Spleen (tissue), 13 donors: Measurements from ENCODE around the gene BRD8. TPM values are rescaled to one million over a fixed set of nuclear protein-coding genes. Genes with fewer than 3 reads are reported as not detected.

Experiments
- DNase-seq: peaks from one replicate; pipeline ENCODE4 v3.0.0-alpha.2; 2020
- H3K27ac ChIP-seq, 8 donors: fragments of 200-600 bp; sonication (generic) in 7 of 8; 1 replicate in 4 of 8; 2 replicates in 4 of 8; pipeline versions ENCODE4 v1.5.0 to v1.8.0; 2016 to 2021; ENCODE audit warnings: inconsistent platforms in 4 of 8, mild to moderate bottlenecking in 4 of 8, moderate library complexity in 1 of 8
- H3K27me3 ChIP-seq, 7 donors: fragments of 200-600 bp; sonication (generic) in 6 of 7; replicated peaks in 1 of 7; 1 replicate in 4 of 7; 2 replicates in 3 of 7; pipeline versions ENCODE4 v1.5.0 to v1.8.0; 2016 to 2021; ENCODE audit warnings: inconsistent platforms in 3 of 7, mild to moderate bottlenecking in 1 of 7
- H3K36me3 ChIP-seq, 6 donors: fragments of 200-600 bp; sonication (generic) in 5 of 6; 1 replicate in 4 of 6; 2 replicates in 2 of 6; pipeline versions ENCODE4 v1.5.0 to v1.8.0; 2016 to 2021; ENCODE audit warnings: inconsistent platforms in 2 of 6
- H3K4me1 ChIP-seq, 6 donors: fragments of 200-600 bp; sonication (generic) in 5 of 6; 1 replicate in 3 of 6; 2 replicates in 3 of 6; pipeline versions ENCODE4 v1.5.0 to v1.8.0; 2016 to 2021; ENCODE audit warnings: inconsistent platforms in 3 of 6
- H3K4me3 ChIP-seq, 8 donors: fragments of 200-600 bp; sonication (generic) in 7 of 8; 1 replicate in 4 of 8; 2 replicates in 4 of 8; pipeline versions ENCODE4 v1.5.0 to v1.8.0; 2016 to 2021; ENCODE audit warnings: inconsistent platforms in 4 of 8, mild to moderate bottlenecking in 4 of 8, moderate library complexity in 2 of 8
- H3K9me3 ChIP-seq, 8 donors: fragments of 200-600 bp; sonication (generic) in 7 of 8; 1 replicate in 4 of 8; 2 replicates in 4 of 8; pipeline versions ENCODE4 v1.5.0 to v1.8.0; 2016 to 2021; ENCODE audit warnings: inconsistent platforms in 4 of 8
- CTCF ChIP-seq, 11 experiments: fragments of 200-600 bp in 7 of 11; fragments of 450-650 bp in 4 of 11; sonication (generic) in 4 of 11; IDR thresholded peaks in 8 of 11; conservative IDR thresholded peaks in 3 of 11; 1 replicate in 7 of 11; 2 replicates in 4 of 11; pipeline versions ENCODE4 v1.4.0 to v1.8.0; 2016 to 2021; ENCODE audit warnings: antibody characterized with exemption in 11 of 11, inconsistent platforms in 4 of 11, mild to moderate bottlenecking in 1 of 11
- POLR2A ChIP-seq, 3 donors: fragments of 450-650 bp; IDR thresholded peaks; one replicate each; pipeline ENCODE4 v1.5.1; 2017; ENCODE audit warnings: antibody characterized with exemption in 3 of 3, mild to moderate bottlenecking in 1 of 3
- POLR2AphosphoS5 ChIP-seq, 3 donors: sonication (generic); formaldehyde crosslinking; IDR thresholded peaks; one replicate each; pipeline ENCODE4 v1.5.1; 2017; ENCODE audit warnings: antibody characterized with exemption in 3 of 3
- WGBS, 5 donors: extraction: QIAGEN DNeasy Blood & Tissue Kit in 3 of 5; methylation state at CpG; one replicate each; pipeline versions ENCODE4 v1.1.5 to v1.1.7; 2013 to 2018; 5-methylcytosine and 5-hydroxymethylcytosine counted together
- intact Hi-C: fragments of 100-400 bp; cut with DNase I; formaldehyde crosslinking; loops from one replicate; pipeline ENCODE4 v1.15.0; 2023; ENCODE audit warnings: low total_unique reads
- long read RNA-seq, 2 donors: transcript quantifications; one replicate each; lab custom pipeline, GENCODE V29; 2026
- polyA plus RNA-seq, 3 donors: library from polyadenylated mRNA; stranded (reverse); fragments of 200-250 nt; gene quantifications; one replicate each; pipeline ENCODE4 v1.2.1, GENCODE V29; 2013
- total RNA-seq, 7 donors: library from RNA; depleted of rRNA in 3 of 7; stranded (reverse); fragments of >200 nt in 3 of 7; fragmentation: NEBNext Ultra II Directional in 4 of 7; extraction: Animal tissue kit (Norgen Biotek cat#: 25700) in 4 of 7; gene quantifications; one replicate each; pipeline versions ENCODE4 v1.1.0 to v1.2.1, GENCODE V29; 2016 to 2021
- donor health status: healthy with polysubstance abuse.
- donor health status: DM: no; HTN: no; CAD: no; lungs with moderate emphysema.
- donor health status: DM: no; HTN: no; CAD: no.
- donor health status: Bipolar disorder and iron deficiency.
- donor health status: healthy.
- donor health status: DM: no; HTN: no; CAD: no.
- donor health status: DM: yes; HTN: yes; CAD: no.

BRD8 gene, protein sequence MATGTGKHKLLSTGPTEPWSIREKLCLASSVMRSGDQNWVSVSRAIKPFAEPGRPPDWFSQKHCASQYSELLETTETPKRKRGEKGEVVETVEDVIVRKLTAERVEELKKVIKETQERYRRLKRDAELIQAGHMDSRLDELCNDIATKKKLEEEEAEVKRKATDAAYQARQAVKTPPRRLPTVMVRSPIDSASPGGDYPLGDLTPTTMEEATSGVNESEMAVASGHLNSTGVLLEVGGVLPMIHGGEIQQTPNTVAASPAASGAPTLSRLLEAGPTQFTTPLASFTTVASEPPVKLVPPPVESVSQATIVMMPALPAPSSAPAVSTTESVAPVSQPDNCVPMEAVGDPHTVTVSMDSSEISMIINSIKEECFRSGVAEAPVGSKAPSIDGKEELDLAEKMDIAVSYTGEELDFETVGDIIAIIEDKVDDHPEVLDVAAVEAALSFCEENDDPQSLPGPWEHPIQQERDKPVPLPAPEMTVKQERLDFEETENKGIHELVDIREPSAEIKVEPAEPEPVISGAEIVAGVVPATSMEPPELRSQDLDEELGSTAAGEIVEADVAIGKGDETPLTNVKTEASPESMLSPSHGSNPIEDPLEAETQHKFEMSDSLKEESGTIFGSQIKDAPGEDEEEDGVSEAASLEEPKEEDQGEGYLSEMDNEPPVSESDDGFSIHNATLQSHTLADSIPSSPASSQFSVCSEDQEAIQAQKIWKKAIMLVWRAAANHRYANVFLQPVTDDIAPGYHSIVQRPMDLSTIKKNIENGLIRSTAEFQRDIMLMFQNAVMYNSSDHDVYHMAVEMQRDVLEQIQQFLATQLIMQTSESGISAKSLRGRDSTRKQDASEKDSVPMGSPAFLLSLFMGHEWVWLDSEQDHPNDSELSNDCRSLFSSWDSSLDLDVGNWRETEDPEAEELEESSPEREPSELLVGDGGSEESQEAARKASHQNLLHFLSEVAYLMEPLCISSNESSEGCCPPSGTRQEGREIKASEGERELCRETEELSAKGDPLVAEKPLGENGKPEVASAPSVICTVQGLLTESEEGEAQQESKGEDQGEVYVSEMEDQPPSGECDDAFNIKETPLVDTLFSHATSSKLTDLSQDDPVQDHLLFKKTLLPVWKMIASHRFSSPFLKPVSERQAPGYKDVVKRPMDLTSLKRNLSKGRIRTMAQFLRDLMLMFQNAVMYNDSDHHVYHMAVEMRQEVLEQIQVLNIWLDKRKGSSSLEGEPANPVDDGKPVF
- 10 to 100 TPM; 49.0 to 78.6 (median 57.5) TPM for total RNA-seq
- polyA plus RNA-seq, result 10 to 100 TPM; 20.5 to 41.8 (median 31.8) TPM
- long read RNA-seq, donor 1, partial matches to known transcripts, result 7 of 12 reads
- long read RNA-seq, donor 1, other reads (novel, unspliced or antisense), result 0 of 12 reads
- long read RNA-seq, donor 2, partial matches to known transcripts, result 0 of 6 reads
- long read RNA-seq, donor 2, other reads (novel, unspliced or antisense), result 0 of 6 reads

DNA sequence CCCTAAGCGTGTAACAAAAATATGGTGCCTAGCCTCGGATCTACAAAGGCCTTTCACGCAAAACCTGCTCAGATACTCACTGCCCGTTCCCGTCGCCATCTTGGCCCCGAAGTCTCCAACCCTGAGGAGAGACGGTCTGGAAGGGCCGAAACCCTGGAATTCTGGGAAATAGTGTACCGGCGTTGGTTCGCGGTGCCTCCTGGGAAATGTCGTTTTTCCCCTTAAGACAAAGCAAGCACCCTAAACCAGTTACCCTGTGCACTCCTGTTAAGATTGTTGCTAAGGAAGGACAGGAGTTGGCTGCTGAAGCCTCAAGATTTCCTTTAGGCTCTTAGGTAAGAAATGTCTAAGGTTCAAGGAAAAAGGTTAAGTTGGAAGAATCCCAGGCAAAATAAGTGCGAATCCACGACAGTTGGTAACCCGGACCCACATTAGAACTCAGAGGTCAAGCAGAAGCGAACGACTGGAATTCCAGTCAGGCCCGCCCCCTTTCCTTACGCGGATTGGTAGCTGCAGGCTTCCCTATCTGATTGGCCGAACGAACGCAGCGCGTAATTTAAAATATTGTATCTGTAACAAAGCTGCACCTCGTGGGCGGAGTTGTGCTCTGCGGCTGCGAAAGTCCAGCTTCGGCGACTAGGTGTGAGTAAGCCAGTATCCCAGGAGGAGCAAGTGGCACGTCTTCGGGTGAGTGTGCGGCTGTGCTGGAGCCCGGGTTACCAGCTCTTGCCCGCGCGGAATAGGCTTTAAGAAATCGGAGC, at the start of gene BRD8, which contains the start of gene KIF20A:
Gene BRD8, minus strand, starts transcription at position 115 of the 761 bp plus-strand sequence. Its CDS starts 16 bp downstream, at position 99.
Gene KIF20A, plus strand, starts transcription at position 597 of the 761 bp plus-strand sequence. CDS start 569 bp downstream, outside the sequence.
- WGBS, 5 donors, result 0 to 1% (median 0%) methylated on average over 39 to 41 of the region's 41 CpGs

DNA sequence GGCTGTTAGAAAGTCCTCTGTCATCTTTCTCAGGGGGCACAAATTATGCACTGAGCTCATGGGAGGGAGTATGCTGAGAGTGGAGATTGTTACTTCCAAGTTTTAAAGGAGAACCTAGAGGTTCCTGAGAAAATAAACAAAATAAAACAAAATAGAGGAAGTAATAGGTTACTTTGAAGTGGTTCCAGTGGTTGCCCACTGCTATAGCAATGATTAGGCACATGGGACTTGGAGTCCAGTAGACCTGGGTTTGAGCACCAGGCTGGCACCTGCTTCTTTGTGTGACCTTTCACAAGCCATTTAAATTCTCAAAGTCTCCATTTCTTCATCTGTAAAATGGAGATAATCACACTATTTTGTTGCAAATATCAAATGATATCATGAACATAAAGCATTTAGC, 48.5 kb upstream of the BRD8 start:
- intact Hi-C loops, result no loop called here
- H3K4me1 ChIP-seq, result peaks cover 0 to 10% (median 3%) of the 10 kb centered on the region in 6 donors

More for the DNA sequence above, at the start of gene BRD8, which contains the start of gene KIF20A:
- Histone ChIP-seq H3K4me1 (peaks cover 18 to 63% (median 39%) of the 10 kb centered on the region in 6 donors), H3K36me3 (peaks cover 0 to 57% (median 17%) of the 10 kb centered on the region in 6 donors), H3K27ac (peak within 1 kb of the TSS; percentile 66 to 91 (median 85)), H3K27me3 (no peaks in the 10 kb centered on the region), H3K9me3 (no peaks in the 10 kb centered on the region), H3K4me3 (peak within 1 kb of the TSS; percentile 43 to 97 (median 88))
- TF ChIP-seq POLR2A (IDR thresholded peaks at IDR 0.05), result peak in 2 of 3 donors; percentile 19 to 34
- peak; percentile 48 to 95 (median 81) for TF ChIP-seq POLR2AphosphoS5 (IDR thresholded peaks at IDR 0.05)
- peak in 1 of 11 experiments; percentile 20 for TF ChIP-seq CTCF (IDR thresholded peaks at IDR 0.05 in 8 of 11, conservative IDR thresholded peaks at IDR 0.05 in 3 of 11)
- peak; percentile 94 for DNase-seq
- intact Hi-C loops, result no loop called here

More for the DNA sequence above, 48.5 kb upstream of the BRD8 start:
- no peak for TF ChIP-seq CTCF (IDR thresholded peaks at IDR 0.05 in 8 of 11, conservative IDR thresholded peaks at IDR 0.05 in 3 of 11)
- TF ChIP-seq POLR2AphosphoS5 (IDR thresholded peaks at IDR 0.05), result no peak
- TF ChIP-seq POLR2A (IDR thresholded peaks at IDR 0.05), result no peak
- no peaks in the 10 kb centered on the region for H3K36me3 ChIP-seq
- H3K27ac ChIP-seq, result no peak overlapping the region
- peaks cover 0 to 17% (median 4%) of the 10 kb centered on the region in 8 donors for H3K9me3 ChIP-seq
- no peak overlapping the region for H3K4me3 ChIP-seq
- H3K27me3 ChIP-seq, result peaks cover 0 to 7% (median 0%) of the 10 kb centered on the region in 7 donors
- peak; percentile 7 for DNase-seq
